HG02885 (cell line): ENCODE measurements around the gene GPD1L.

Experiments
- ATAC-seq: cut with Tn5 transposase; IDR thresholded peaks from one replicate; pipeline ENCODE4 v1.9.1; 2021; ENCODE audit warnings: mild to moderate bottlenecking; ENCODE audit not compliant: unreplicated experiment, poor library complexity

The GPD1L gene

DNA sequence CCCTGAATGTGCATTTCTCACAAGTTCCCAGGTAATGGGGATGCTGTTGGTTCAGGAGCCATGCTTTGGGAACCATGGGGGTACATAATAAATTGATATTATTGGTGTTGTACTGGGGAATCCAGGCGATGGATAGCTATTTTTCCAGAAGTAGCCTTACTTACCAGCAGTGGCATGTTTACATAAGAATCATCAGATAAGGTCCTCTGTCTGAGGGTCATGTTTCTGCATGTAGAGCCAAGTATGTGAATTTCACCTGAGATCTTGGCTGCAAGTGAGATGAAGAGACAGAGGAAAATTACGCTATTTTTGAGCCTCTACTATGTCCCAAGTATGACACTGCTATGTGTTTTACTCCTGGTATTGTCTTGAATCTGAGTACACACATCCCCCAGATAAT is 26.3 kb downstream of the GPD1L start:
- ATAC-seq, result no peak

- ATAC-seq, result no peak
Observed at GRCh38 chr3:32136703-32137102, 30.3 kb downstream of the GPD1L start.

- no peak for ATAC-seq
Observed at GRCh38 chr3:32137870-32138269, 31.4 kb downstream of the GPD1L start.

DNA sequence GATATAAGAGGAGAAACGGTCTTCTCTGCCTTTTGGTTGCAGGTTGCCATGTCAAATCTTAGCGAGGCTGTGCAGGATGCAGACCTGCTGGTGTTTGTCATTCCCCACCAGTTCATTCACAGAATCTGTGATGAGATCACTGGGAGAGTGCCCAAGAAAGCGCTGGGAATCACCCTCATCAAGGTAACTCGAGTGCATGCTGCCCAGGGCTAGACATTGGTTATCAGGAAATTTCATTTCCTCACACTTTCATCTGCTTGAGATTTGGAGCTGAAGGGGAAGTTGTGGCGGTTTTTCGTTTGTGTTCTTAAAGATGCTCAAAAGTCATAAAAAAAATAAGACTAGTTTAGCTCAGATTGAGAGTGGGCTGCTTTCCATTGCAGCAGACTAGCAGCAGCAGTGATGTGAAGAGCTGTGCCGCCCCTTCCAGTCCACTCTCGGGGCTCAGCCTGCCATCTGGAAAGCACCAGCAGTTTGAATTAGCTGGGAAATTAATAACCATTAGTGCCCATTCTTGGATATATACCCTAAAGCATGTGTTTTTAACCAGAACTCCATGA is 32.2 kb downstream of the GPD1L start:
- no peak for ATAC-seq

DNA sequence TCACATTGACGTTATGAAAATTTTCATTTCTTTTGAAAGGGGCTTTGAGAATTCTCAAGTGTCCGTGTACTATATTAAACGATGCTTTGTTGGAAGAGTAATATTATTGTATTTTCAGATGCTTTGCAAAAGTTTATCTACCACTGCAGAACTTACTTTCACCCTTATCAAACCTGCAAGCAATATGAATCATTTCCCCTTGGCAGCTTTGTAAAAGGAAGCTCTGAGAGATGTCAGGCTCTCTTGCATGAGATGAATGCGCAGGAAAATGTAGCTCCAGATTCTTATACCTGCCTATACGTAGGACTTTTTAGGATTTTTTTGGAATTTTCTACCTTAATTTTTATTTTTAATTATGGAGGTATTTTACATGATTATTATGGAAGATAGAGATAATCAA is 34.5 kb downstream of the GPD1L start:
- ATAC-seq, result no peak

DNA sequence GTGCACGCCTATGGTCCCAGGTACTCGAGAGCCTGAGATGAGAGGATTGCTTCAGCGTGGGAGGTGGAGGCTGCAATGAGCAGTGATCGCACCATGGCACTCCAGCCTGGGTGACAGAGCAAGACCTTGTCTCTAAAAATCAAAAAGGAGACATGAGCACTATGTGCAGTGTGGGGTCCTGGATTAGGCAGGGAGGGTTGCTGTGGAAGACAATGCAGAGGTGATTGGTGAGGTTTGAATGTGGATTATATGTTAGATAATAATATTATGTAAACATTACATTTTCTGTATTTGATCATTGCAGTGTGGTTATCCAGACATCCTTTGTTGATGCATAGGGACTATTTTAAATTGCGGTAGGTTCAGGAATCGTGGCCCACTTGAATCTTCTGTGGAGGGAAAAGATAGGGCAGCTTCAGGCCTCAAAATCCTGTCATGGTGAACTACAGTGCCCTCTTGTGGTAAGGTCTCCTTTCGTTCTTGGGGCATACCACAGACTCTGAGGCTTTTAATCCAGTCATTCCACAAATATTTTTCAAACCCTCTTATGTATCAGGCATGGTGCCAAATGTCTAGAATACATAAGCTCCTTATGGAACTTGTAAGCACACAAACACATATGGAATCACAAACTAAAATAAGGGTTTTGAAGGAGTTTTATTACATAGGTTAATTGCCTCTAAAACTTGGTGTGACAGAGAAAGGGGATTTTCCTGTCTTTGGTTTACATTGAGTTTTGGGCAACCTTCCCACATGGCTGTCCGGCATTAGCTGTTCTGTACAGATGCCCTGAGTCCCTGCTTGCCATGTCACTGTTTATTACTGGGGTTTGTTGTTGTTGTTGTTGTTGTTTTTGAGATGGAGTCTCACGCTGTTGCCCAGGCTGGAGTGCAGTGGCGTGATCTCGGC is 37.7 kb downstream of the GPD1L start:
- ATAC-seq, result peak; percentile 72

- ATAC-seq, result no peak
Observed at GRCh38 chr3:32146746-32147211, 40.4 kb downstream of the GPD1L start.

DNA sequence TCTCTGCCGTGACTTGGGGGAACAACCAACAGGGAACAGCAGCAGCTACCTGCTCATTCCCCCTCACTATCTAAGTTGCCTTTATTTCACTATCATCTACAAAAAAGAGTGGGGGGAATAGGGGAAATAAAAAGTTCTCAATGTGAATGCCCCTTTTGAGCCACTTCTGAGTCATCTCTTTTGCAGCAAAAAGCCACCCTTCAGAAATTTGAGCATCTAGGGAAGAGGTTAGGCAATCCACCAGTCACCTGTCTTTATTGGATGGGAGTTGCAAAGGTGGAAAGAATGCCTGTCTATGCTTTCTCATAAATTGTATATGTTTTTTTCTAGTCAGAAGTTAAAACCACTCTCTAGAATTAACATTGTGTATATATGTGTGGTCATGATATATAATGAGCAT is 41.1 kb downstream of the GPD1L start:
- ATAC-seq, result no peak

DNA sequence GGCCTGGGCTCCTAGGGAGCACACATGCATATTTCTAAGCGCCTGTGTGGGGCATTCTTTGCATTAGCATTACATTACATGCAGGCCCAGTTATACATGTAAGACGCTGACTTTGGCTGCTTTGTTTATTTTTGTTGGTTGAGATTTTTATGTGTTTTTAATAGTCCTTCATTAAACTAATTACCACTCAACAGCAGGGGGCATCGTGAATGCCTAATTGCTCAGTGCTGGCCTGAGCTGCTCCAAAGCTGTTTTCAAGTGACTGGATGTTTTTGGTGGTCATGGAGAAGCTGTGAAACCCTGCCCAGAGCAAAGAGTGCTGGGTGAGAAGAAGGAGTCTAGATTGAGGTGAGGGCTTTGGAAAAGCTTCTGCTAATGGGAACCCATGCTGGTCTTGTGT is 41.5 kb downstream of the GPD1L start:
- ATAC-seq, result no peak

- ATAC-seq, result no peak
Observed at GRCh38 chr3:32148351-32148750, 41.9 kb downstream of the GPD1L start.

DNA sequence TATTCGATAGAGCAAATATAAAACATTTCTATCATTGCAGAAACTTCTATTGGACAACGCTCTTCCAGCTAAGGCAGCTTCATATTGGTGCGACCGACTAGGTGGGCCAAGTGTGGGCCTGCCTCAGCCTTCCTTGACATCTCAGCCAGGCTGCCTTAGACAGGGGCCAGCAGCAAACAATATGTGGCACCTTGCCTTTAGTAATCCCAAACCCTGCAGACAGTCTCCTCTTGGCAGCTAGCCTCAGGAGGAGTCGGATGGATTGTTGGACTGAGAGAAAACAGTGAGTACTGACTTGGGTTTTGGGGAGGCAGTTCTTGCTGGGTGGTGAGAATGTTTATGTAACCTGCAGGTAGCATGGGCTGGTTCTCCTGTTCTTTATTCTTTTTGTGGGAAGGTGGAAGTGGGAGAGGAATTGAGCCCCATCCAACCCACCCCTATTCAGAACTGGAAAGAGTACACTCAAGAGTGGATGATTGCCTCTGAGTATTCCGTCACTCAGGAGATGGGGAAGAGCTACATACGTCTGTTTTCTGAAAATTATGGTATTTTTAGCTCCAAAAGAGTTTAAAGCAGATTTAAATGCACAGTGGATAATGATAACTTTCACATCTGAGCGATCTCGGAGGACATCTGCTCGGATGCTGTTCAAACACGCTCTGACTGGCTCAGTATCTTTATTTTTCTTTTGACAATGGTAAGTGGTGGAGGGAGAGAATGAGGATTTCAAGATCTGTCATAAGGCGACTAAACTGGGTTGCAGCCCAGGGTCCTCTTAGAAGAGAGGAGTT is 47.2 kb downstream of the GPD1L start:
- no peak for ATAC-seq

DNA sequence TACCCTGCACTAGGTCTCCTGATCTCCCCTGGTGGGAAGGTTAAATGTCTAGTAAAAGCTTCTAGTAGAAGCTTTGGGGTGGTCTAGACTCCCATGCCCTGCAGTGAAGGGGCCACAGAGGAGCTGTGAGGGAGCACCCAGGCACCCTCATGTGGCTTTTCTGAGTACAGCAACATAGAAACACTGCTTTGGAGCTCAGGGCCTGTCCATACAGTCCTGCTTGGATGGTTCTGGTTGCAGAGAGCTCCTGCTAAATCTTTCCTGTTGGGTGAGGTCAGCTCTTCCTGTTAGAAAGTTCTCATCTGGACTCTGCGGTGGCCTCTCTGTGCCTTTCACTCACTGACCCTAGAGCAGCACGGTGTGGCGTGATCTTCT is 47.8 kb downstream of the GPD1L start:
- no peak for ATAC-seq

DNA sequence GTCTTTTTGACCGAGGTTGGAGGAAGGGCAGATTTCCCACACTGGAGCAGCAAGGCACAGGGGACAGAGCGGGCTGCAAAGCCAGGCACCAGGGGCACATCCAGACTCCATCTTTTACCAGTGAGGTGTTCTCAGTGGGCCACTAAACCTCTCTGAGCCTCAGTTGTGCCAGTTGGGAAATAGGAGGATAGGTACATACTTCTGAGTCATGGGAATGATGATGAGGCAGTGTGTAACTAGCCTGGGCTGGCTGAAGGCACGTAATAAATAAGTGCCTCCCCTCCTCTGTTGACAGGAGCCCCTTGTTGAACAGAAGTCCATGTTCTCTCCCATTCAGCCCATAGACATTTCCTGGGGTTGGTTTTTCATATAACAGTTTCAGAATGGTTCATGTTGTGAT is 48.7 kb downstream of the GPD1L start:
- ATAC-seq, result no peak

DNA sequence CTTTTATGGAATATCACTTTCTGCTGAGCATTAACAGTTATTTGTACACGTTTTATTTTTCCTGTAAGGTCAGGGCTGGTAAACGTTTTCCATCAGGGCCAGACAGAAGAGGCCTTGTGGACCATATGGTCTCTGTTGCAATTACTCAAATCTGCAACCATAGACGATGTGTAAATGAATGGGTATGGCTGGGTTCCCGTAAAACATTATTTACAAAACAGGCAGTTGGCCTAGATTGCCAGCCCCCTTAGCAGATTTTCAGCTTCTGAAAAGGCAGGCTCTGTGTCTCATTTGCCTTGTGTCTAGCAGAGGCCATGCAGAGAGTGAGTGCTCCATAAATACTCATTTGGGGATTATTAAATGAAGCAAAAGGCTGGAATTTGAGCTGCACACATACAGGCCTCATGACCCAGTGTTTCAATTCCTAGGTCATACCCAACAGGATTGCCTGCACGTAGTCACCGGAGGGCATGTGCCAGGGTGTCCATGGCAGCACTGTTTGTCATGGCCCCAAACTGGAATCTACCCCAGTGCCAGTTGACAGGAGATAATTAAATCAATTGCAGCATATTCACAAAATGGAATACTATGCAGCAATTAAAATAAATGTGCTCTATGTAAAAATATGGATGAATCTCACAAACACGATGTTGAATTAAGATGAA is 51.3 kb downstream of the GPD1L start:
- no peak for ATAC-seq

DNA sequence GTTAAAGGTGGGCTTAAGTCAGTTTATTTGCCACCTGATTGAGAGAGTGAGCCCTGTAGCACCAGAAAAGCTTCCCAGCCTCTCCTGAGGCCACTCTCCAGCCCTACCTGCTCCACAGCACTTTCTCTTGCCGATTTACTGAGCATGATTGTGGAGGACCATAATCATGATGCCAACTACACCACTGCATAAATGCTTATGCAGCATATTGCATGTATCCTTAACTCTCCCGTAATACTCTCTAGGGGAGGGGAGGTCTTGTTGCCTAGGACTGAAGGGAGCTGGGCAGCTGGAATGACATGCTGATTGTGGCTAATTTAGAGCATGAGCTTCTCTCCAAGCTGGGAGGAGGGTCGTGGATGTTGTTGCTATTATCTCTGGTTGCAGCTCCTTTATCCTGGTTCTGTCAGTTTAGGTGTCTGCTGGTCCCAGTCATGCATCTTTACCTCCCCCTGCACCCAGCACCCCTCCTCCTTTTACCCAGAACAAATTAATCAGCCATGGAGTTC is 54.3 kb downstream of the GPD1L start:
- no peak for ATAC-seq

- ATAC-seq, result no peak
Observed at GRCh38 chr3:32165442-32165841, 59.0 kb downstream of the GPD1L start.

DNA sequence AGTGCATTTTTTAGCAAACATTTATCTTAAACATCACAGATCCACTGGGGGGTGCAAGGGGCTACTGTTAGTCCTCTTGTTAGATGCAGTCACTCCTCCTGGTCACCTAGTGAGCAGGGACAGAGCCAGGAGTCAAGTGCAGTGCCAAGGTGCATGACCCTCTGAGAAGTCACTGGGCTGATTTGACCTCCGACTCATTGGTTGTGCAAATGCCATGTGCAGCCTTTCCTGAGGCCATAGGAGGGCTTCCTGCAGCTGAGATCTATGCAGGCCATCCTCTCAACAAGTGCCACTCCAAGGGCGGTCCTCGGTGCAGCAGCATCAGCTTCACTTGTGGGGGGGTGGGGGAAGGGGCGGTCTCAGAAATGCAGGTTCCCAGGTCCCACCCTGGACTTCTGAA is 60.2 kb downstream of the GPD1L start:
- no peak for ATAC-seq

GRCh38 chr3:32172420-32172819 is 66.0 kb downstream of the GPD1L start:
- no peak for ATAC-seq

- ATAC-seq, result no peak
Observed at GRCh38 chr3:32175607-32176197, 69.3 kb downstream of the GPD1L start.
